HL-60 (cell line): ENCODE results near the gene FARS2.

Experiments
- GABPA ChIP-seq: IDR thresholded peaks from 2 replicates; pipeline ENCODE4 v1.6.1; 2012; ENCODE audit warnings: low read depth
- POLR2AphosphoS5 ChIP-seq: IDR thresholded peaks from 2 replicates; pipeline ENCODE4 v1.6.1; 2012; ENCODE audit warnings: low read depth
- REST ChIP-seq: IDR thresholded peaks from 2 replicates; pipeline ENCODE4 v1.6.1; 2012; ENCODE audit warnings: low read depth; ENCODE audit not compliant: insufficient replicate concordance
- TF ChIP-seq, protein P1 (sequence below): IDR thresholded peaks from one replicate; pipeline ENCODE4 v1.5.1; 2011; ENCODE audit warnings: low read length, control low read depth, inconsistent platforms; ENCODE audit not compliant: insufficient read depth

- TF ChIP-seq POLR2AphosphoS5, result no peak
- TF ChIP-seq, protein P1, sequence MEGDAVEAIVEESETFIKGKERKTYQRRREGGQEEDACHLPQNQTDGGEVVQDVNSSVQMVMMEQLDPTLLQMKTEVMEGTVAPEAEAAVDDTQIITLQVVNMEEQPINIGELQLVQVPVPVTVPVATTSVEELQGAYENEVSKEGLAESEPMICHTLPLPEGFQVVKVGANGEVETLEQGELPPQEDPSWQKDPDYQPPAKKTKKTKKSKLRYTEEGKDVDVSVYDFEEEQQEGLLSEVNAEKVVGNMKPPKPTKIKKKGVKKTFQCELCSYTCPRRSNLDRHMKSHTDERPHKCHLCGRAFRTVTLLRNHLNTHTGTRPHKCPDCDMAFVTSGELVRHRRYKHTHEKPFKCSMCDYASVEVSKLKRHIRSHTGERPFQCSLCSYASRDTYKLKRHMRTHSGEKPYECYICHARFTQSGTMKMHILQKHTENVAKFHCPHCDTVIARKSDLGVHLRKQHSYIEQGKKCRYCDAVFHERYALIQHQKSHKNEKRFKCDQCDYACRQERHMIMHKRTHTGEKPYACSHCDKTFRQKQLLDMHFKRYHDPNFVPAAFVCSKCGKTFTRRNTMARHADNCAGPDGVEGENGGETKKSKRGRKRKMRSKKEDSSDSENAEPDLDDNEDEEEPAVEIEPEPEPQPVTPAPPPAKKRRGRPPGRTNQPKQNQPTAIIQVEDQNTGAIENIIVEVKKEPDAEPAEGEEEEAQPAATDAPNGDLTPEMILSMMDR, result no peak
- TF ChIP-seq REST, result no peak
- TF ChIP-seq GABPA, result no peak
Measured at GRCh38 chr6:5728351-5729079, 467.2 kb downstream of the FARS2 start.
